ENCODE data around the gene REM2. TPM values are rescaled to one million over a fixed set of nuclear protein-coding genes. Genes with fewer than 3 reads are reported as not detected.
A peak's percentile ranks its signal among the peaks of the same experiment; 100 is the strongest.

The REM2 gene
- total RNA-seq = 0.17 and 0.26 TPM in 2 replicates
- polyA plus RNA-seq = 0.02 and 0.06 TPM in 2 replicates
- 0.10 and 0.15 TPM in 2 replicates for polyA plus RNA-seq (2012)
- polyA minus RNA-seq (ENCODE audit: low replicate concordance) = not detected in 2 replicates

- Histone ChIP-seq H4K20me1 (ENCODE audit: control insufficient read depth, extremely low read depth, insufficient read depth, low read length) (no peaks in the 10 kb centered on the region), H3K4me1 (ENCODE audit: control insufficient read depth, extremely low read depth, insufficient read depth, low read length) (peaks cover 7% of the 10 kb centered on the region), H3K4me3 (replicated peaks in 1 of 4; ENCODE audit: control extremely low read depth in 1 of 4, insufficient read depth in 1 of 4, low read depth in 3 of 4, low read length in 4 of 4) (no peak within 1 kb of the TSS), H3K36me3 (ENCODE audit: control insufficient read depth, insufficient read depth, low read length) (peaks cover 3% of the 10 kb centered on the region), H3K27ac (ENCODE audit: insufficient read depth, low read length) (no peak within 1 kb of the TSS), H3K4me2 (ENCODE audit: extremely low read depth, insufficient read depth, low read length) (peak within 1 kb of the TSS; percentile 3), H3K79me2 (ENCODE audit: control insufficient read depth, insufficient read depth, low read length) (no peaks in the 10 kb centered on the region), H3K9ac (ENCODE audit: insufficient read depth, low read length) (no peak within 1 kb of the TSS), H2AFZ (ENCODE audit: low read length) (no peak within 1 kb of the TSS), H3K27me3 (ENCODE audit: control insufficient read depth, insufficient read depth, low read length) (no peaks in the 10 kb centered on the region), H3K9me3 (ENCODE audit: control insufficient read depth, insufficient read depth, low read depth, low read length) (no peaks in the 10 kb centered on the region)
- no peak for TF ChIP-seq EZH2 (IDR thresholded peaks at IDR 0.05; ENCODE audit: low read length, missing control alignments)
- TF ChIP-seq CTCF (conservative IDR thresholded peaks at IDR 0.05 in 1 of 2, IDR thresholded peaks at IDR 0.05 in 1 of 2; ENCODE audit: low read depth in 1 of 2, low read length in 2 of 2) = no peak
- no peak for DNase-seq (ENCODE audit: low read depth in 2 of 2)
Measured at GRCh38 chr14:22883173-22883976, at the start of gene REM2. Gene REM2, plus strand, starts transcription at chr14:22883222. Its CDS starts 66 bp downstream, at chr14:22883288.

GRCh38 chr14:22835505-22835904, 47.5 kb upstream of the REM2 start:
- Histone ChIP-seq H3K4me2 (ENCODE audit: extremely low read depth, insufficient read depth, low read length) (no peak overlapping the region), H3K27me3 (ENCODE audit: control insufficient read depth, insufficient read depth, low read length) (no peaks in the 10 kb centered on the region), H3K36me3 (ENCODE audit: control insufficient read depth, insufficient read depth, low read length) (peaks cover 8% of the 10 kb centered on the region), H3K79me2 (ENCODE audit: control insufficient read depth, insufficient read depth, low read length) (peaks cover 52% of the 10 kb centered on the region), H3K4me3 (replicated peaks in 1 of 4; ENCODE audit: control extremely low read depth in 1 of 4, insufficient read depth in 1 of 4, low read depth in 3 of 4, low read length in 4 of 4) (no peak overlapping the region), H4K20me1 (ENCODE audit: control insufficient read depth, extremely low read depth, insufficient read depth, low read length) (no peaks in the 10 kb centered on the region), H3K27ac (ENCODE audit: insufficient read depth, low read length) (peak overlapping the region; percentile 85), H3K9ac (ENCODE audit: insufficient read depth, low read length) (no peak overlapping the region), H3K9me3 (ENCODE audit: control insufficient read depth, insufficient read depth, low read depth, low read length) (no peaks in the 10 kb centered on the region), H3K4me1 (ENCODE audit: control insufficient read depth, extremely low read depth, insufficient read depth, low read length) (peaks cover 7% of the 10 kb centered on the region), H2AFZ (ENCODE audit: low read length) (no peak overlapping the region)
- DNase-seq (ENCODE audit: low read depth in 2 of 2) = no peak
- TF ChIP-seq EZH2 (IDR thresholded peaks at IDR 0.05; ENCODE audit: low read length, missing control alignments) = no peak
- no peak for TF ChIP-seq CTCF (conservative IDR thresholded peaks at IDR 0.05 in 1 of 2, IDR thresholded peaks at IDR 0.05 in 1 of 2; ENCODE audit: low read depth in 1 of 2, low read length in 2 of 2)

- Histone ChIP-seq H3K36me3 (ENCODE audit: control insufficient read depth, insufficient read depth, low read length) (peaks cover 17% of the 10 kb centered on the region), H3K9ac (ENCODE audit: insufficient read depth, low read length) (peak within 1 kb of the TSS; percentile 98), H3K27me3 (ENCODE audit: control insufficient read depth, insufficient read depth, low read length) (no peaks in the 10 kb centered on the region), H3K4me3 (replicated peaks in 1 of 4; ENCODE audit: control extremely low read depth in 1 of 4, insufficient read depth in 1 of 4, low read depth in 3 of 4, low read length in 4 of 4) (peak within 1 kb of the TSS; percentile 82 to 94 (median 91)), H3K4me2 (ENCODE audit: extremely low read depth, insufficient read depth, low read length) (peak within 1 kb of the TSS; percentile 58), H3K79me2 (ENCODE audit: control insufficient read depth, insufficient read depth, low read length) (peaks cover 54% of the 10 kb centered on the region), H2AFZ (ENCODE audit: low read length) (no peak within 1 kb of the TSS), H3K27ac (ENCODE audit: insufficient read depth, low read length) (peak within 1 kb of the TSS; percentile 85), H3K9me3 (ENCODE audit: control insufficient read depth, insufficient read depth, low read depth, low read length) (no peaks in the 10 kb centered on the region), H4K20me1 (ENCODE audit: control insufficient read depth, extremely low read depth, insufficient read depth, low read length) (no peaks in the 10 kb centered on the region), H3K4me1 (ENCODE audit: control insufficient read depth, extremely low read depth, insufficient read depth, low read length) (peaks cover 14% of the 10 kb centered on the region)
- DNase-seq (ENCODE audit: low read depth in 2 of 2) = peak; percentile 88 to 94
- TF ChIP-seq CTCF (conservative IDR thresholded peaks at IDR 0.05 in 1 of 2, IDR thresholded peaks at IDR 0.05 in 1 of 2; ENCODE audit: low read depth in 1 of 2, low read length in 2 of 2) (peak; percentile 60), EZH2 (IDR thresholded peaks at IDR 0.05; ENCODE audit: low read length, missing control alignments) (no peak)
Measured at GRCh38 chr14:22836301-22837113, 46.5 kb upstream of the REM2 start, which contains the start of gene MMP14. Gene MMP14, plus strand, starts transcription at chr14:22836585. Its CDS starts 233 bp downstream, at chr14:22836818.
